Measurements from ENCODE around the gene PMM1.

GRCh38 chr22:41534219-41534618 is 55.4 kb downstream of the PMM1 start:
- no peak for TF ChIP-seq CTCF (IDR thresholded peaks at IDR 0.05)
- no peak for TF ChIP-seq POLR2A (IDR thresholded peaks at IDR 0.05)

All from thyroid gland (tissue), 4 donors.